Omental fat pad (tissue), 4 donors: ENCODE results near the gene NEAT1. TPM values are rescaled to one million over a fixed set of nuclear protein-coding genes. Genes with fewer than 3 reads are reported as not detected.

Experiments
- ATAC-seq: fragments of 150-250 bp; one replicate; pipeline ENCODE4 v1.9.1; 2016; ENCODE audit warnings: mild to moderate bottlenecking, moderate library complexity; ENCODE audit not compliant: low FRiP score
- DNase-seq: peaks from one replicate; pipeline ENCODE4 v3.0.0-alpha.2; 2019; ENCODE audit warnings: low spot score
- total RNA-seq, 4 donors: library from RNA; depleted of rRNA; stranded (reverse); fragments of >200 nt; gene quantifications; one replicate each; pipeline ENCODE4 v1.1.0, GENCODE V29; 2016
- TF ChIP-seq, protein P1 (sequence below), 3 donors: fragments of 450-650 bp; IDR thresholded peaks; one replicate each; pipeline ENCODE4 v1.5.1; 2016 to 2017; ENCODE audit warnings: antibody characterized with exemption in 3 of 3, mild to moderate bottlenecking in 3 of 3, moderate library complexity in 2 of 3

The NEAT1 gene
- total RNA-seq, 4 donors from 2014 or later = 447 to 1,169 (median 678) TPM

DNA sequence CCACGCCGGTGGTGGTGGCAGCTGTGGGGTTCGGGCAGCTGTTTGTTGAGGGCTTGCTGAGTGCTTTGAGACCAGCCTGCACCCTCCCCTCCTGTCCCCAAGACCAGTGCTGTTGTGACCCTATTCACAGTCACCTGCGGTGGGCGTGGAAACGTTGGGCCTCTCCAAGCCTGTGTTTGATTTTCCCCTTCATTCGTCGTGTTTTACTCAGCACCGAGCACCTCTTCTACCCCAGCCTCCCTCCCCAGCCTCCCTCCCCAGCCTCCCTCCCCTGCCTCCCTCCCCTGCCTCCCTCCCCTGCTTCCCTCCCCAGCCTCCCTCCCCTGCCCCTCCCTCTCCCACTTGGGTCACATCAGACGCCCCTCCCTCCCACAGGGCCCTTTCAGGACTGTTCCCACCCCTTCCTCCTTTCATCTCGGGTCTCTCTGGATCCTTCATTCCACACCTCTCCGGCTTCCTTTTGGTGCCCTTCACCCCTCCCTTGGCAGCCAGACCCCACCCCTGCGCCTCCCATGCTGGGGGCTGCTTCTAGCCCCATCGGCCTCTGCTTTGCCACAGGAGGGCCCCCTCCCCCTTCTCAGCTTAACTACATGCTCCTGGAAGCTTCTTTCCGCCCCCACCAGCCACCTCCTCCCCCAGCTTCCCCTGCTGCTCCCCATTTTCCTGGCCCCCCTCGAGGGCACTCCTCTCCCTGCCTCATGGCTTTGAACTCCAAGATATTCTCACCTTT, 21.4 kb upstream of the NEAT1 start:
- TF ChIP-seq, protein P1, sequence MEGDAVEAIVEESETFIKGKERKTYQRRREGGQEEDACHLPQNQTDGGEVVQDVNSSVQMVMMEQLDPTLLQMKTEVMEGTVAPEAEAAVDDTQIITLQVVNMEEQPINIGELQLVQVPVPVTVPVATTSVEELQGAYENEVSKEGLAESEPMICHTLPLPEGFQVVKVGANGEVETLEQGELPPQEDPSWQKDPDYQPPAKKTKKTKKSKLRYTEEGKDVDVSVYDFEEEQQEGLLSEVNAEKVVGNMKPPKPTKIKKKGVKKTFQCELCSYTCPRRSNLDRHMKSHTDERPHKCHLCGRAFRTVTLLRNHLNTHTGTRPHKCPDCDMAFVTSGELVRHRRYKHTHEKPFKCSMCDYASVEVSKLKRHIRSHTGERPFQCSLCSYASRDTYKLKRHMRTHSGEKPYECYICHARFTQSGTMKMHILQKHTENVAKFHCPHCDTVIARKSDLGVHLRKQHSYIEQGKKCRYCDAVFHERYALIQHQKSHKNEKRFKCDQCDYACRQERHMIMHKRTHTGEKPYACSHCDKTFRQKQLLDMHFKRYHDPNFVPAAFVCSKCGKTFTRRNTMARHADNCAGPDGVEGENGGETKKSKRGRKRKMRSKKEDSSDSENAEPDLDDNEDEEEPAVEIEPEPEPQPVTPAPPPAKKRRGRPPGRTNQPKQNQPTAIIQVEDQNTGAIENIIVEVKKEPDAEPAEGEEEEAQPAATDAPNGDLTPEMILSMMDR (IDR thresholded peaks at IDR 0.05) = no peak

DNA sequence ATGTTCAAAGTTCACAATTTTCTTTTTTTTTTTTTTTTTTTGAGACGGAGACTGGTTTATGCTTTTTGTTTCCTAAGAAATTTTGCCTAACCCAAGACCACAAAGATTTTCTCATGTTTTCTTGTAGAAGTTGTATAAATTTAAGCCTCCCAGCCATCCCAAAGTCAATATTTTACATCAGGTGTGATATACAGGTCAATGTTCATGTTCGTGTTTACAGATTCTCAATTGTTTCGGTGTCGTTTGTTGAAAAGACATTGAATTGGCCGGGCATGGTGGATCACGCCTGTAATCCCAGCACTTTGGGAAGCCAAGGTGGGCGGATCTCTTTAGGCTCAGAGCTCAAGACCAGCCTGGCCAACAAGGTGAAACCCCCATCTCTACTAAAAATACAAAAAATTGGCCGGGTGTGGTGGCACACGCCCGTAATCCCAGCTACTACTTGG, 20.8 kb upstream of the NEAT1 start:
- ATAC-seq (no peak), DNase-seq (no peak)
- TF ChIP-seq, protein P1 (IDR thresholded peaks at IDR 0.05) = no peak

More for the DNA sequence above, 21.4 kb upstream of the NEAT1 start:
- ATAC-seq (no peak), DNase-seq (no peak)

DNA sequence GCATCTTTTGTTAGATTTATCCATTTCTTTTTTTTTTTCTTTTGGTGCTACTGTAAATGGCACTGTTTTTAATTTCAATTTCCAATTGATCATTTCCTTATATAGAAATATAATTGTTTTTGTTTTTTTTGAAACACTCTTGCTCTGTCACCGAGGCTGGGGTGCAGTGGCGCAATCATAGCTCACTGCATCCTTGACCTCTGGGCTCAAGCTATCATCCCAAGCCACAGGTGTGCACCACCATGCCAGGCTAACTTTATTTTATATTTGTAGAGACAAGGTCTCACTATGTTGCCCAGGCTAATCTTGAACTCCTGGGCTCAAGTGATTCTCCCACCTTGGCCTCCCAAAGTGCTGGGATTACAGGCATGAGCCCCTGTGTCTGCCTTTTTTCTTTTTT, 19.8 kb upstream of the NEAT1 start:
- ATAC-seq = no peak

DNA sequence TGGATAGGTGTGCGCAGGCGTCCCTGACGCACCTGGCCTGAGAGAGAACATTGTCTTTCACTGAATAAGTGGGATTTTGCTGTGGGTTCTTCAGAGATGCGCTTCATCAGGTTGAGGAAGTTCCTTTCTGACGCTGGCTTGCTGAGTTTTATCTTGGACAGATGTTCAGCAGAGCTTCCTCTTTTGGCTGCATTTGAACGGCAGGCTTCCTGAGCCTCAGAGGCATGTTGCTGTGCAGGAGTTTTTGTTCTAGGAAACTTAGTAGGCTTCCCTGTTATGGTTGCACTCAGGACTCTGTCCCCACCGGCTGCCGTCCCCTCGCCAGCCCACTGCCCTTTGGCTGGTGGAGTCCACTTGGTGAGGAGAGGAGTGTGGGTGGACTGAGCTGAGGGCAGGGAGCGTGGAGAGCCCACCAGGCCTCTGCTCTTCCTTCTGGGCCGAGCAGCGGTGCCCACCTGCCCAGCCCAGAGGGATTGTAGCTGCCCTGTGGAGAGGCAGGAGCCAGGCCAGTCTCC, 18.9 kb upstream of the NEAT1 start:
- TF ChIP-seq, protein P1 (IDR thresholded peaks at IDR 0.05) = no peak
- DNase-seq = no peak
- no peak for ATAC-seq

More for the DNA sequence above, 19.8 kb upstream of the NEAT1 start:
- no peak for DNase-seq
- TF ChIP-seq, protein P1 (IDR thresholded peaks at IDR 0.05) = no peak

DNA sequence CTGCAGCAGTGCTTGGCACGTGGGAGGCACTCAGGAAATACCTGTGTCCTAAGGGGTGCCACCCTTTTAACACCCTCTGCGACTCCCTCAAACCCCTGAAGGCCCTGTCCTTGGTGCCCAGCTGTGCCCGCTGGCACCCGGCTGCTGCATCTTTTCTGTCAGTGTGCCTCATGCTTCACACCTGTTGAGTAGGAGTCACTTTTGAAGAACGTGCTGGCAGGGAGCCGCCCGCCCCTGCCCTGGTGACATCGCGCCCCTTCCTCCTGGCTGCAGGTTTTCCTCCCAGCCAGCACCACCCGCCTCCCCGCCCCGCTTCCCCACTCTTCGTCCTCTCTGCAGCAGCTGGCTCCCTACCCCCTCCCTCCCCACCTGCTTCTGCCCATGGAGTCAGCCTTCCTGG, 18.4 kb upstream of the NEAT1 start:
- ATAC-seq (no peak), DNase-seq (no peak)
- TF ChIP-seq, protein P1 (IDR thresholded peaks at IDR 0.05) = no peak

DNA sequence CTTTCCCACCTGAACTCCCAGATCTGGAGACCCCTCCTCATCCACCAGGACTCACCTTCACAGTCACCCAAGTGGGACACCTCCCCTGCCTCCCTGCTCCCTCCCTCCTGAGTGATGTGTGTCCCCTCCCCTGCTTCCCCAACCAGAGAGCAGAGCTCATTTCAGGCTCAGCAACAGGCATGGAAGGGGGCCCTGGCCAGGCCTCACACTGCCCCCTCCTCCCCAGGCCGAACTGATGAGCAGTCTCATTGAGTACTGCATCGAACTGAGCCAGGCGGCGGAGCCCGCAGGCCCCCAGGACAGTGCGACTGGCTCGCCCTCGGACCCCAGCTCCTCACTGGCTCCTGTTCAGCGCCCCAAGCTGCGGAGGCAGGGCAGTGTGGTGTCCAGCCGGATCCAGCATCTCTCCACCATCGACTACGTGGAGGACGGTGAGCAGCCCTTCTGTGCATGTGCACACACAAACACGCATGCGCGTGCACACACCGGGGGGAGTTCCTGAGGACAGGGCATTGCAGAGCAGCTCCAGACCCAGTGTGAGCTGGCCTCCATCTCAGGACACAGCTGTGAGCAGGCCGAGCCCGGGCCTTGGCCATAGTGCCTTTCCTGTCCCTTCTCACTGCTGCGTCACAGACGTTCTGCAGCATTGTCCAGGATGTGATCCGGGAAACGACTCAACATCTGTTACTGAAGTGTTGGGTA, 17.8 kb upstream of the NEAT1 start:
- ATAC-seq (peak; percentile 37), DNase-seq (no peak)
- TF ChIP-seq, protein P1 (IDR thresholded peaks at IDR 0.05) = no peak
